C1 segment of cervical spinal cord (tissue), 14 donors: ENCODE data around the gene PERM1.
"Not testable (repeated sequence)": the region's sequence is repeated elsewhere in the genome, so short reads cannot be mapped to it uniquely, and the experiment has no call there.

ENCODE experiments used
- DNase-seq, 14 donors: peaks; one replicate each; lab custom pipeline; 2025; lab: John Stamatoyannopoulos, UW

PERM1 gene

GRCh38 chr1:978835-979743 lies 2.8 kb downstream of the PERM1 start:
- no peak for DNase-seq

- DNase-seq = no peak
These were observed 3.6 kb downstream of the PERM1 start for GRCh38 chr1:978069-978834.

- not testable (repeated sequence) for DNase-seq
These were observed 5.1 kb downstream of the PERM1 start for GRCh38 chr1:976791-977190.

- peak in 1 of 14 donors; percentile 38 for DNase-seq
These were observed 5.8 kb downstream of the PERM1 start for GRCh38 chr1:975896-976683.

- DNase-seq = no peak
These were observed 6.5 kb downstream of the PERM1 start for GRCh38 chr1:975365-975764.

- DNase-seq = no peak
These were observed 7.1 kb downstream of the PERM1 start for GRCh38 chr1:974687-975328.

- no peak for DNase-seq
These were observed 7.6 kb downstream of the PERM1 start for GRCh38 chr1:974293-974640.

GRCh38 chr1:973459-974292 lies 8.2 kb downstream of the PERM1 start:
- no peak for DNase-seq

- DNase-seq = no peak
These were observed 9.0 kb downstream of the PERM1 start for GRCh38 chr1:972726-973458.

- DNase-seq = no peak
These were observed 10.0 kb downstream of the PERM1 start for GRCh38 chr1:971751-972506.

- DNase-seq = no peak
These were observed 10.7 kb downstream of the PERM1 start for GRCh38 chr1:970973-971730.

GRCh38 chr1:970242-970972 lies 11.5 kb downstream of the PERM1 start:
- no peak for DNase-seq

- no peak for DNase-seq
These were observed 12.5 kb downstream of the PERM1 start for GRCh38 chr1:969260-969855.

- DNase-seq = no peak
These were observed 14.2 kb downstream of the PERM1 start for GRCh38 chr1:967466-968343.

- DNase-seq = no peak
These were observed 15.1 kb downstream of the PERM1 start for GRCh38 chr1:966704-967300.

- no peak for DNase-seq
These were observed 15.7 kb downstream of the PERM1 start, which contains the start of gene PLEKHN1 for GRCh38 chr1:966135-966703. PLEKHN1 (plus strand) TSS chr1:966482; CDS start chr1:966532, 50 bp downstream.
